B cell (primary cell): Measurements from ENCODE around the gene WDR35. TPM values are rescaled to one million over a fixed set of nuclear protein-coding genes. Genes with fewer than 3 reads are reported as not detected.

Source experiments
- ATAC-seq: fragments of 200-7000 bp; cut with Tn5 transposase; one replicate; pipeline ENCODE4 v1.10.0; 2021; ENCODE audit warnings: low read depth, mild to moderate bottlenecking, moderate number of reproducible peaks, moderate library complexity
- CTCF ChIA-PET: fragments of 350-600 bp; sonication (Branson Sonifier 250); formaldehyde crosslinking; loops from one replicate; lab custom pipeline; 2021; ENCODE audit warnings: antibody characterized with exemption, inconsistent platforms; lab: Charles Lee
- POLR2A ChIA-PET: fragments of 350-600 bp; sonication (Branson Sonifier 250); formaldehyde crosslinking; loops from one replicate; lab custom pipeline; 2021; ENCODE audit warnings: antibody characterized with exemption; lab: Charles Lee
- DNase-seq: peaks from one replicate; pipeline ENCODE4 v3.0.0; 2013
- H2AFZ ChIP-seq: 2 replicates; pipeline ENCODE4 v1.6.1; 2012; ENCODE audit warnings: mild to moderate bottlenecking, low read depth, low read length; ENCODE audit not compliant: insufficient read depth, poor library complexity, severe bottlenecking
- H3K27ac ChIP-seq, 2 donors: 1 replicate in 1 of 2; 2 replicates in 1 of 2; pipeline ENCODE4 v1.5.1; 2012 to 2013; ENCODE audit warnings: low read length in 2 of 2, mild to moderate bottlenecking in 2 of 2, moderate library complexity in 1 of 2
- H3K27me3 ChIP-seq, 4 experiments: fragments of 200-600 bp in 1 of 4; sonication (generic) in 1 of 4; replicated peaks in 1 of 4; 1 replicate in 2 of 4; 2 replicates in 2 of 4; pipeline versions ENCODE4 v1.6.1 to v1.7.0; 2013 to 2016; ENCODE audit warnings: low read length in 3 of 4, mild to moderate bottlenecking in 2 of 4, mixed read lengths in 1 of 4, moderate library complexity in 1 of 4; ENCODE audit not compliant: insufficient read depth in 4 of 4, control insufficient read depth in 3 of 4; ENCODE audit errors: control extremely low read depth in 1 of 4
- H3K36me3 ChIP-seq, 2 experiments: replicated peaks in 1 of 2; 1 replicate in 1 of 2; 2 replicates in 1 of 2; pipeline versions ENCODE4 v1.6.1 to v1.7.1; 2013; ENCODE audit warnings: low read length in 1 of 2; ENCODE audit not compliant: insufficient read depth in 2 of 2, control insufficient read depth in 1 of 2; ENCODE audit errors: control extremely low read depth in 1 of 2, extremely low read depth in 1 of 2
- H3K4me1 ChIP-seq, 2 donors: fragments of 200-600 bp in 1 of 2; sonication (generic) in 1 of 2; 1 replicate in 1 of 2; 2 replicates in 1 of 2; pipeline versions ENCODE4 v1.5.1 to v1.6.1; 2013 to 2017; ENCODE audit warnings: low read length in 2 of 2; ENCODE audit not compliant: control insufficient read depth in 2 of 2, insufficient read depth in 2 of 2
- H3K4me2 ChIP-seq: replicated peaks from 2 replicates; pipeline ENCODE3; 2012; ENCODE audit warnings: mild to moderate bottlenecking, low read depth, low read length; ENCODE audit not compliant: poor library complexity, severe bottlenecking
- H3K4me3 ChIP-seq, 5 experiments: fragments of 200-600 bp in 1 of 5; sonication (generic) in 1 of 5; 1 replicate in 3 of 5; 2 replicates in 2 of 5; pipeline versions ENCODE4 v1.5.1 to v1.7.0; 2011 to 2016; ENCODE audit warnings: low read length in 4 of 5, mild to moderate bottlenecking in 4 of 5, low read depth in 2 of 5, control low read depth in 1 of 5, moderate library complexity in 1 of 5; ENCODE audit not compliant: insufficient read depth in 1 of 5; ENCODE audit errors: control extremely low read depth in 1 of 5, extremely low read depth in 1 of 5
- H3K79me2 ChIP-seq: fragments of 200-600 bp; sonication (generic); one replicate; pipeline ENCODE4 v1.6.0; 2016; ENCODE audit warnings: low read length; ENCODE audit not compliant: control insufficient read depth, insufficient read depth
- H3K9ac ChIP-seq: fragments of 200-600 bp; sonication (generic); 2 replicates; pipeline ENCODE4 v1.6.1; 2017; ENCODE audit warnings: mild to moderate bottlenecking, low read length, moderate library complexity
- H3K9me3 ChIP-seq, 3 donors: one replicate each; pipeline versions ENCODE4 v1.6.1 to v1.7.1; 2013; ENCODE audit warnings: low read length in 2 of 3; ENCODE audit not compliant: control insufficient read depth in 2 of 3, insufficient read depth in 1 of 3; ENCODE audit errors: control extremely low read depth in 1 of 3
- H4K20me1 ChIP-seq: 2 replicates; pipeline ENCODE4 v1.6.0; 2012; ENCODE audit warnings: mild to moderate bottlenecking, low read length; ENCODE audit not compliant: insufficient read depth, control insufficient read depth, poor library complexity, severe bottlenecking
- H3K27ac Mint-ChIP-seq: one replicate; pipeline ENCODE4 v1.8.0; 2021; ENCODE audit warnings: mixed read lengths
- H3K27me3 Mint-ChIP-seq: one replicate; pipeline ENCODE4 v1.8.0; 2021; ENCODE audit warnings: mixed read lengths
- H3K4me1 Mint-ChIP-seq: one replicate; pipeline ENCODE4 v1.8.0; 2021; ENCODE audit warnings: mixed read lengths
- H3K4me3 Mint-ChIP-seq: one replicate; pipeline ENCODE4 v1.8.0; 2021; ENCODE audit warnings: mixed read lengths
- H3K9me3 Mint-ChIP-seq: one replicate; pipeline ENCODE4 v1.8.0; 2022; ENCODE audit warnings: mixed read lengths; ENCODE audit not compliant: insufficient read depth
- EZH2 ChIP-seq: IDR thresholded peaks from 2 replicates; pipeline ENCODE4 v1.6.1; 2012; ENCODE audit warnings: borderline replicate concordance, low read depth, mild to moderate bottlenecking, moderate library complexity, low read length; ENCODE audit not compliant: insufficient read depth, poor library complexity, severe bottlenecking
- WGBS: methylation state at CpG from one replicate; pipeline ENCODE4 v1.1.5; 2013; ENCODE audit warnings: missing lambda C conversion rate; ENCODE audit not compliant: insufficient coverage; 5-methylcytosine and 5-hydroxymethylcytosine counted together
- intact Hi-C: fragments of 100-400 bp; cut with micrococcal nuclease; formaldehyde crosslinking; loops from one replicate; pipeline ENCODE4 v1.10.0; 2022
- polyA plus RNA-seq: library from polyadenylated mRNA; depleted of rRNA; stranded (reverse); fragments of >200 nt; gene quantifications from 2 replicates; pipeline ENCODE4 v1.2.3, GENCODE V29; 2012
- total RNA-seq, 2 donors: library from RNA; stranded (reverse); fragments of 120-200 nt in 1 of 2; gene quantifications; 1 replicate in 1 of 2; 2 replicates in 1 of 2; pipeline versions ENCODE4 v1.2.3 to v1.2.4, GENCODE V29; 2013 to 2022
- TF ChIP-seq, protein P1 (sequence below): fragments of 200-600 bp; IDR thresholded peaks from one replicate; pipeline ENCODE4 v1.8.0; 2022; ENCODE audit warnings: antibody characterized with exemption, mild to moderate bottlenecking

The WDR35 gene
- total and polyA plus RNA-seq, 2 donors (not counting 1 experiment from before 2014, with no cell fraction given), result 2.4 to 9.4 TPM

GRCh38 chr2:19991895-19992294 lies 2.0 kb upstream of the WDR35 start:
- Histone ChIP-seq H3K4me2 (no peak overlapping the region), H4K20me1 (no peaks in the 10 kb centered on the region), H3K27me3 (peaks cover 0 to 7% (median 2%) of the 10 kb centered on the region in 4 experiments), H3K79me2 (no peaks in the 10 kb centered on the region), H3K4me3 (no peak overlapping the region), H3K9ac (no peak overlapping the region), H3K36me3 (no peaks in the 10 kb centered on the region), H3K9me3 (no peaks in the 10 kb centered on the region), H2AFZ (no peak overlapping the region), H3K4me1 (peaks cover 16 to 22% of the 10 kb centered on the region in 2 donors), H3K27ac (no peak overlapping the region)
- Mint-ChIP-seq H3K4me1 (peaks cover 28% of the 10 kb centered on the region), H3K27ac (no peak overlapping the region), H3K4me3 (no peak overlapping the region), H3K9me3 (no peaks in the 10 kb centered on the region), H3K27me3 (peaks cover 27% of the 10 kb centered on the region)
- ChIA-PET CTCF (interaction anchor here (1.3 kb wide), 1 partner anchor 24 kb away, joined by 5 read pairs; no protein-coding TSS in a partner anchor), POLR2A (no interaction called here)
- no CpG with 5 or more reads among the region's 1 CpG for WGBS
- intact Hi-C loops, result loop anchor here (2.0 to 10.0 kb wide), 2 partner anchors 453 to 643 kb away; partner anchors contain the start of gene RHOB
- no peak for TF ChIP-seq EZH2
- TF ChIP-seq, protein P1, sequence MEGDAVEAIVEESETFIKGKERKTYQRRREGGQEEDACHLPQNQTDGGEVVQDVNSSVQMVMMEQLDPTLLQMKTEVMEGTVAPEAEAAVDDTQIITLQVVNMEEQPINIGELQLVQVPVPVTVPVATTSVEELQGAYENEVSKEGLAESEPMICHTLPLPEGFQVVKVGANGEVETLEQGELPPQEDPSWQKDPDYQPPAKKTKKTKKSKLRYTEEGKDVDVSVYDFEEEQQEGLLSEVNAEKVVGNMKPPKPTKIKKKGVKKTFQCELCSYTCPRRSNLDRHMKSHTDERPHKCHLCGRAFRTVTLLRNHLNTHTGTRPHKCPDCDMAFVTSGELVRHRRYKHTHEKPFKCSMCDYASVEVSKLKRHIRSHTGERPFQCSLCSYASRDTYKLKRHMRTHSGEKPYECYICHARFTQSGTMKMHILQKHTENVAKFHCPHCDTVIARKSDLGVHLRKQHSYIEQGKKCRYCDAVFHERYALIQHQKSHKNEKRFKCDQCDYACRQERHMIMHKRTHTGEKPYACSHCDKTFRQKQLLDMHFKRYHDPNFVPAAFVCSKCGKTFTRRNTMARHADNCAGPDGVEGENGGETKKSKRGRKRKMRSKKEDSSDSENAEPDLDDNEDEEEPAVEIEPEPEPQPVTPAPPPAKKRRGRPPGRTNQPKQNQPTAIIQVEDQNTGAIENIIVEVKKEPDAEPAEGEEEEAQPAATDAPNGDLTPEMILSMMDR, result no peak
- DNase-seq (no peak), ATAC-seq (no peak)

GRCh38 chr2:19990416-19990728 lies 467 bp upstream of the WDR35 start:
- peaks cover 28% of the 10 kb centered on the region for H3K4me1 Mint-ChIP-seq
- H3K4me3 Mint-ChIP-seq, result peak overlapping the region; percentile 91
- peak overlapping the region in 4 of 5 experiments; percentile 68 to 93 (median 90) for H3K4me3 ChIP-seq
- H3K9me3 Mint-ChIP-seq, result no peaks in the 10 kb centered on the region
- intact Hi-C loops, result loop anchor here (1.0 to 10.0 kb wide), 5 partner anchors 61 to 1430 kb away; partner anchors contain the start of genes LAPTM4A, RDH14, RHOB and TTC32
- peak overlapping the region; percentile 46 to 77 for H3K27ac ChIP-seq
- peaks cover 0 to 7% (median 2%) of the 10 kb centered on the region in 4 experiments for H3K27me3 ChIP-seq
- WGBS, result 72% methylated on average over 3 of the region's 10 CpGs
- no peak for DNase-seq
- H3K9ac ChIP-seq, result peak overlapping the region; percentile 90
- ATAC-seq, result no peak
- CTCF ChIA-PET, result interaction anchor here (0.7 to 1.3 kb wide), 3 partner anchors 22 to 35 kb away, joined by 3 to 4 read pairs (median 3); no protein-coding TSS in a partner anchor
- H3K27ac Mint-ChIP-seq, result peak overlapping the region; percentile 89
- POLR2A ChIA-PET, result interaction anchor here (0.6 to 0.7 kb wide), 4 partner anchors 55 to 643 kb away, joined by 3 to 5 read pairs (median 3); no protein-coding TSS in a partner anchor
- TF ChIP-seq, protein P1, result no peak
- no peak for TF ChIP-seq EZH2
- H3K4me1 ChIP-seq, result peaks cover 16 to 22% of the 10 kb centered on the region in 2 donors
- no peaks in the 10 kb centered on the region for H3K36me3 ChIP-seq
- no peaks in the 10 kb centered on the region for H4K20me1 ChIP-seq
- no peaks in the 10 kb centered on the region for H3K9me3 ChIP-seq
- H3K27me3 Mint-ChIP-seq, result peaks cover 21% of the 10 kb centered on the region
- H3K4me2 ChIP-seq, result peak overlapping the region; percentile 82
- no peaks in the 10 kb centered on the region for H3K79me2 ChIP-seq
- H2AFZ ChIP-seq, result peak overlapping the region; percentile 96
